NT2/D1 (cell line): ENCODE results near the gene PDGFRB.

Source experiments
- SUZ12 ChIP-seq: IDR thresholded peaks from 2 replicates; pipeline ENCODE4 v1.6.1; 2011; ENCODE audit not compliant: insufficient read length, insufficient read depth; ENCODE audit errors: extremely low read depth
- YY1 ChIP-seq: IDR thresholded peaks from 2 replicates; pipeline ENCODE4 v1.6.1; 2011; ENCODE audit not compliant: insufficient read length, insufficient read depth
- ZNF274 ChIP-seq: IDR thresholded peaks from 2 replicates; pipeline ENCODE4 v1.6.1; 2011; ENCODE audit warnings: mild to moderate bottlenecking, low read depth, low read length

- TF ChIP-seq YY1 (no peak), SUZ12 (no peak), ZNF274 (no peak)
Measured at GRCh38 chr5:150119421-150120061, 36.1 kb downstream of the PDGFRB start.
